ENCODE results near the gene NFIX.

The NFIX gene

GRCh38 chr19:12984683-12985048 is 10.6 kb upstream of the NFIX start:
- H3K4me3 ChIP-seq (ENCODE audit: low read length) = no peak overlapping the region
- no peak for TF ChIP-seq CTCF (conservative IDR thresholded peaks at IDR 0.05; ENCODE audit: low read length)
- no peak for DNase-seq (ENCODE audit: low read depth)

- DNase-seq (ENCODE audit: low read depth) = peak; percentile 74
- H3K4me3 ChIP-seq (ENCODE audit: low read length) = no peak overlapping the region
- no peak for TF ChIP-seq CTCF (conservative IDR thresholded peaks at IDR 0.05; ENCODE audit: low read length)
Observed at GRCh38 chr19:12985049-12985776, 10.1 kb upstream of the NFIX start.

- no peak for DNase-seq (ENCODE audit: low read depth)
- TF ChIP-seq CTCF (conservative IDR thresholded peaks at IDR 0.05; ENCODE audit: low read length) = no peak
- no peak overlapping the region for H3K4me3 ChIP-seq (ENCODE audit: low read length)
Observed at GRCh38 chr19:12986726-12987125, 8.5 kb upstream of the NFIX start.

GRCh38 chr19:12987190-12987589 is 8.1 kb upstream of the NFIX start:
- TF ChIP-seq CTCF (conservative IDR thresholded peaks at IDR 0.05; ENCODE audit: low read length) = no peak
- no peak for DNase-seq (ENCODE audit: low read depth)
- no peak overlapping the region for H3K4me3 ChIP-seq (ENCODE audit: low read length)

- no peak for DNase-seq (ENCODE audit: low read depth)
- TF ChIP-seq CTCF (conservative IDR thresholded peaks at IDR 0.05; ENCODE audit: low read length) = no peak
- no peak overlapping the region for H3K4me3 ChIP-seq (ENCODE audit: low read length)
Observed at GRCh38 chr19:12987781-12988180, 7.5 kb upstream of the NFIX start.

GRCh38 chr19:12990431-12990830 is 4.8 kb upstream of the NFIX start:
- TF ChIP-seq CTCF (conservative IDR thresholded peaks at IDR 0.05; ENCODE audit: low read length) = no peak
- no peak overlapping the region for H3K4me3 ChIP-seq (ENCODE audit: low read length)
- no peak for DNase-seq (ENCODE audit: low read depth)

- TF ChIP-seq CTCF (conservative IDR thresholded peaks at IDR 0.05; ENCODE audit: low read length) = no peak
- no peak overlapping the region for H3K4me3 ChIP-seq (ENCODE audit: low read length)
- DNase-seq (ENCODE audit: low read depth) = no peak
Observed at GRCh38 chr19:12990853-12991252, 4.4 kb upstream of the NFIX start.

Data from AG10803 (cell line).